ENCODE results near the gene CASTOR2.

Gene CASTOR2

DNA sequence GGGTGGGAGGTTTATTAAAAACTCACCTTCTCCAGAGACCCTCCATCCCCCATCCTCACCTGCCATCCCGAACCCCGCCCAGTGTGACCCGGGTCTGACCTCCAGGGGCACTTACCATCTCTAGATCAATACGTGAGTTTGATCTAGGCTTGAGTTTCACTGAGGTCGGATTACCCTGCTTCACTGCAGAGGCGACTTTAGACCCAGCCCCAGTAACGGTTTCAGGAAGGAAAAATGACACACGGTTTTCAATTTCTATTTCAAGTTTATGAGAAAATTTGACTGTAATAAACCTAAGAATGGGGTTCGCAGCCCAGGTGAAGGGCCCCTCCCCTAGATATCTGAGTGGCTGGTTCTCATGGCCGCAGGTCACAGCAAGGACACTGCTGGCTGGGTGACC is 76.0 kb downstream of the CASTOR2 start:
- H3K4me3 ChIP-seq (ENCODE audit: low read depth, low read length): no peak overlapping the region
- TF ChIP-seq, protein P1, sequence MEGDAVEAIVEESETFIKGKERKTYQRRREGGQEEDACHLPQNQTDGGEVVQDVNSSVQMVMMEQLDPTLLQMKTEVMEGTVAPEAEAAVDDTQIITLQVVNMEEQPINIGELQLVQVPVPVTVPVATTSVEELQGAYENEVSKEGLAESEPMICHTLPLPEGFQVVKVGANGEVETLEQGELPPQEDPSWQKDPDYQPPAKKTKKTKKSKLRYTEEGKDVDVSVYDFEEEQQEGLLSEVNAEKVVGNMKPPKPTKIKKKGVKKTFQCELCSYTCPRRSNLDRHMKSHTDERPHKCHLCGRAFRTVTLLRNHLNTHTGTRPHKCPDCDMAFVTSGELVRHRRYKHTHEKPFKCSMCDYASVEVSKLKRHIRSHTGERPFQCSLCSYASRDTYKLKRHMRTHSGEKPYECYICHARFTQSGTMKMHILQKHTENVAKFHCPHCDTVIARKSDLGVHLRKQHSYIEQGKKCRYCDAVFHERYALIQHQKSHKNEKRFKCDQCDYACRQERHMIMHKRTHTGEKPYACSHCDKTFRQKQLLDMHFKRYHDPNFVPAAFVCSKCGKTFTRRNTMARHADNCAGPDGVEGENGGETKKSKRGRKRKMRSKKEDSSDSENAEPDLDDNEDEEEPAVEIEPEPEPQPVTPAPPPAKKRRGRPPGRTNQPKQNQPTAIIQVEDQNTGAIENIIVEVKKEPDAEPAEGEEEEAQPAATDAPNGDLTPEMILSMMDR (IDR thresholded peaks at IDR 0.05; ENCODE audit: borderline replicate concordance, insufficient read depth, low read depth, low read length): no peak

DNA sequence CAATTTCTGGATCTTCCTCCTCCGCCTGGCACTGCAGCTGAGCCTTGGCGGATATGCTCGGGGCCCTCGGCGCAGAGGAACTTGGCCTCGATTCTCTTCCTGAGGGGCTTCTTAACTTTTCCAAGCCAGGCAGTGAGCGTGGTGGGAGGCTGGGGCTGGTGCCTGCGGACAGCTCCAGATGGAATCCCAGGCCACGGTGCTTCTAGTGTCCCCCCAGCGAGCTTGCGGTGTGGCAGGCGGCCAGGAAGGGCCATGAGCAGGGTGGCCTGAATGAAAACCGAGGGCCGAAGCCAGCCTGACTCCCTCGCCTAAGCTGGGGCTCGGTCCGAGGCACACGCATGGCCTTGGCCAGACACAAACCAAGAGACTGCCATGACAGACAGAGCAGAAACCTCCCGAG is 77.8 kb downstream of the CASTOR2 start:
- TF ChIP-seq, protein P1 (IDR thresholded peaks at IDR 0.05; ENCODE audit: borderline replicate concordance, insufficient read depth, low read depth, low read length): no peak

DNA sequence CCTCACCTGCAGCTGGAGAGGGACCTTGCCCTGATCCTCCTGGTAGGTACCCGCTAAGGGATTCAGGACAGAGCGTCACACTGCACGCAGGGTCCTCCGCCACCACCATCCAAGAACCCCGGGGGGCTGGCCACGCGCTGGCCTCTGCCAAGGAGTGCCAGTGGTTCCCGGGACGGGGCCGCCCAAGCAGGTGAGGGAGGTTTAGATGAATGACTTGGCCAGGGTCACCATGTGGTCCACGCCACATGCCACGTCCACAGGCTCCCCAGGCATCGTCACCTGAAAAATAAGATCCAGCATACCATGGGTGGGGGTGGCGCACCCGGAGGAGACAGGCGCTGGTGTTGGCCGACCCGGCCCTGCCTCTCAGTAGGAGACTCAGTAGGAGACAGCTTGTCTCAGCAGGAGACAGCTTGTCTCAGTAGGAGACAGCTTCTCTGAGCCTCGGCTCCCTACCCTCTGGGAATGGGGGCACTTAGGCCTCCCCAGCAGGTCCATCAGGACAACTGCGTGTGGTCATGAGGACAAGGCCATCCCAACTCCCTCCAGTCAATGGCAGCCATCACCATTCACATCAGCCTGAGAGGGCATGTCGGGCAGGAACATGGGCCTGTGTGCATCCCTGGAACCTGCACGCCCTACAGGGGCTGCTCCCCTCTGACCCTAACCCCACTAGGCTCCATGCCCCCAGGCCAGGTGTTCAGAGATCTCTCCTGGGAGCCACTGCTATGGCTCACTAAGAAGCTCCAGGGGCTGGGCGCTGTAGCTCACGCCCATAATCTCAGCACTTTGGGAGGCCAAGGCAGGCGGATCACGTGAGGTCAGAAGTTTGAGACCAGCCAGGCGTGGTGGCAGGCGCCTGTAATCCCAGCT is 78.6 kb downstream of the CASTOR2 start:
- TF ChIP-seq, protein P1 (IDR thresholded peaks at IDR 0.05; ENCODE audit: borderline replicate concordance, insufficient read depth, low read depth, low read length): no peak
- H3K4me3 ChIP-seq (ENCODE audit: low read depth, low read length): no peak overlapping the region

More for the DNA sequence above, 77.8 kb downstream of the CASTOR2 start:
- no peak overlapping the region for H3K4me3 ChIP-seq (ENCODE audit: low read depth, low read length)

DNA sequence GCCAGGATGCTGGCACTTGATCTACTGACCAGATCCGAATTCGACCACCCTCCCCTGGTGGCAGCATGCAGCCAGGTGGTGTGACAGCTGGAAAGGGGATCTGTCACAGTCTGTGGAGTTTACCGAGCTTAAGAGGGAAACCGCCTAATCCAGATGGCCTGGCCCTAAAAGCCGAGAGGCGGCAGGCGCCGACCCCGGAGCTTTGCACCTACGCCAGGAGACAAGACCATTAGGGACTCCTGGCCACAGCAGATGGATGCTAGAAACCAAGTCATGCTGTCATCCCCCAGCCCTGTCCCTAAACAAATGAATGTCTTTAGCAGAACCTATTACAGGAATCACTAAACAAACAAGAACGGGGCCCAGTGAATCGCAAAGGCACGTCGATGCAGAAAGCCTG is 81.4 kb downstream of the CASTOR2 start:
- TF ChIP-seq, protein P1 (IDR thresholded peaks at IDR 0.05; ENCODE audit: borderline replicate concordance, insufficient read depth, low read depth, low read length): no peak
- H3K4me3 ChIP-seq (ENCODE audit: low read depth, low read length): no peak overlapping the region

DNA sequence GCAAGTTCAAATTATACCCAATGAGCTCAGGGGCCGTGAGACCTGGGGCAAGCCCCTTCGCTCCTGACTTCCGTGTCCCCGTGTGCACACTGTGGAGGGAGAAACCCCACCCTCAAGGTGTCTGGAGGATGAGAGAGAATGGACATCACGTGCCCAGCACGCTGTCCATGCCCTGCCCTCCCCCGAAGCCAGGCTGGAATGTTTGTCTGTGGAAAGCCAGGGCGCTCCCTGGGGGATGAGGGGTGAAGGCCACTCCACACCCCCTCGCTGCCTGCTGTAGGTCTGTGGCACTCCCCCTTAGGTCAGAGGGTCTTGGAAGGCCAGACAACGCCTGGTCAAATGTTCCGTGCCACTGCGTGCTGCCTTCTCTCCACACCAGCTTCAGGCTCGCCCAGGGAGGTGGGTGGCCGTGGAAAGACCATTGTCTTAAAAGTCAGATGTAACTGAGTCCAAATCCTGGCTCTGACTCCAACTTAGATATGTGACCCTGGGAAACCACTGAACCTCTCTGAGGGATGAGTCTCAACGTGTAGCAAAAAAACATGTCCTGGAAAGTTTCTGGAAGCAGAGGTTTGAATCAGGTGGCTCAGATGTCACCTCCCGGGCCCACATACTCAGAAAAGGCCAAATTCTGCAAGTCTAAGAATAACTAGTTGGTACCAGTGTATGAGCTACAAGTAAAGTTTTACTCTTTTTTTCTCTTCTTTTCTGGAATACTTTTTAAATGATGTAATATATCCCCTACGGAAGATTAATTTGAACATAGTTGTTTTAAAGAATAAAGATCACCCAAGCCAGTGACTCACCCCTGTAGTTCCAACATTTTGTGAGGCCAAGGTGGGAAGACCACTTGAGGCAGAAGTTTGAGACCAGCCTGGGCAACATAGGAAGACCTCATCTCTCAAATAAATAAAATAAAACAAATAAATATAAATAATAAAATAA is 84.2 kb downstream of the CASTOR2 start:
- H3K4me3 ChIP-seq (ENCODE audit: low read depth, low read length): no peak overlapping the region
- TF ChIP-seq, protein P1 (IDR thresholded peaks at IDR 0.05; ENCODE audit: borderline replicate concordance, insufficient read depth, low read depth, low read length): no peak

DNA sequence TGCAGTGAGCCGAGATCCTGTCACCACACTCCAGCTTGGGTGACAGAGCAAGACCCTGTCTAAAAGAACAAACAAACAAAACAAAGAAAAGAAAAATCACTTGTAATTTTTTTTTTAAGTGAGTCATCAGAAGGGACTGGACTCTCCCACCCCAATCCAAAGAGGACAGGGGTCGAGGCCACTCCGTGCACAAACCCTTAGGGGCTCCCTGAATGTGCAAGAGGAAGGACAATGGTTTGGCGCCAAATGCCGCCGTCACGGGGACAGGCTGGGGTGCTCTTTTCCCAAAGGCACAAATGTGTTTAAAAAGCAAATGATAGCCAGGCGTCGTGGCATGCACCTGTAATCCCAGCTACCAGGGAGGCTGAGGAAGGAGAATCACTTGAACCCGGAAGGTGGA is 85.3 kb downstream of the CASTOR2 start:
- TF ChIP-seq, protein P1 (IDR thresholded peaks at IDR 0.05; ENCODE audit: borderline replicate concordance, insufficient read depth, low read depth, low read length): no peak

More for the DNA sequence above, 85.3 kb downstream of the CASTOR2 start:
- no peak overlapping the region for H3K4me3 ChIP-seq (ENCODE audit: low read depth, low read length)
